Inflammatory macrophage treated with lipopolysaccharide for 4 hours (primary cell): ENCODE results near the gene HNRNPL.
"Not testable (repeated sequence)": the region's sequence is repeated elsewhere in the genome, so short reads cannot be mapped to it uniquely, and the experiment has no call there.

ENCODE experiments used
- DNase-seq: peaks from one replicate; pipeline ENCODE4 v3.0.0-alpha.2; 2020

The HNRNPL gene

GRCh38 chr19:38843175-38843758 lies 6.5 kb downstream of the HNRNPL start:
- DNase-seq: no peak

- DNase-seq: no peak
Observed at GRCh38 chr19:38842439-38843174, 7.2 kb downstream of the HNRNPL start.

GRCh38 chr19:38841787-38842438 lies 7.9 kb downstream of the HNRNPL start:
- no peak for DNase-seq

GRCh38 chr19:38841180-38841766 lies 8.5 kb downstream of the HNRNPL start:
- no peak for DNase-seq

- DNase-seq: no peak
Observed at GRCh38 chr19:38840583-38840968, 9.2 kb downstream of the HNRNPL start.

- no peak for DNase-seq
Observed at GRCh38 chr19:38839816-38840582, 9.8 kb downstream of the HNRNPL start.

GRCh38 chr19:38838986-38839761 lies 10.6 kb downstream of the HNRNPL start:
- DNase-seq: no peak

GRCh38 chr19:38838208-38838985 lies 11.4 kb downstream of the HNRNPL start:
- DNase-seq: no peak

- DNase-seq: no peak
Observed at GRCh38 chr19:38837656-38838121, 12.1 kb downstream of the HNRNPL start.

GRCh38 chr19:38836983-38837626 lies 12.7 kb downstream of the HNRNPL start:
- DNase-seq: no peak

GRCh38 chr19:38836159-38836982 lies 13.4 kb downstream of the HNRNPL start:
- DNase-seq: no peak

- no peak for DNase-seq
Observed at GRCh38 chr19:38834590-38834989, 15.2 kb downstream of the HNRNPL start.

GRCh38 chr19:38834104-38834490 lies 15.7 kb downstream of the HNRNPL start:
- no peak for DNase-seq

GRCh38 chr19:38833092-38833425 lies 16.7 kb downstream of the HNRNPL start:
- DNase-seq: peak; percentile 9

GRCh38 chr19:38831142-38831605 lies 18.6 kb downstream of the HNRNPL start:
- DNase-seq: peak; percentile 55

- peak; percentile 11 for DNase-seq
Observed at GRCh38 chr19:38830039-38830733, 19.6 kb downstream of the HNRNPL start.

- DNase-seq: peak; percentile 73
Observed at GRCh38 chr19:38829203-38829602, 20.6 kb downstream of the HNRNPL start.

- no peak for DNase-seq
Observed at GRCh38 chr19:38826856-38827551, 22.8 kb downstream of the HNRNPL start.

GRCh38 chr19:38825936-38826335 lies 23.9 kb downstream of the HNRNPL start:
- DNase-seq: not testable (repeated sequence)
